T-helper 9 cell (primary cell): ENCODE data around the gene SLC7A6.

Source experiments
- DNase-seq: peaks from one replicate; pipeline ENCODE4 v3.0.0-alpha.2; 2020

Gene SLC7A6

GRCh38 chr16:68235108-68235886 lies 29.0 kb upstream of the SLC7A6 start:
- peak; percentile 12 for DNase-seq

GRCh38 chr16:68235887-68236136 lies 28.5 kb upstream of the SLC7A6 start, which contains the start of gene ESRP2:
Gene ESRP2 (minus strand): TSS chr16:68236127. CDS start chr16:68236045, 82 bp downstream.
- DNase-seq, result no peak

- peak; percentile 42 for DNase-seq
Measured at GRCh38 chr16:68236137-68236825, 28.0 kb upstream of the SLC7A6 start.

- no peak for DNase-seq
Measured at GRCh38 chr16:68236826-68237242, 27.5 kb upstream of the SLC7A6 start.

- DNase-seq, result peak; percentile 81
Measured at GRCh38 chr16:68237243-68238028, 26.9 kb upstream of the SLC7A6 start.

- DNase-seq, result no peak
Measured at GRCh38 chr16:68238029-68238345, 26.3 kb upstream of the SLC7A6 start.

GRCh38 chr16:68242085-68242484 lies 22.2 kb upstream of the SLC7A6 start:
- no peak for DNase-seq

- no peak for DNase-seq
Measured at GRCh38 chr16:68242926-68243858, 21.1 kb upstream of the SLC7A6 start.

- no peak for DNase-seq
Measured at GRCh38 chr16:68244481-68244902, 19.8 kb upstream of the SLC7A6 start.

GRCh38 chr16:68244903-68245853 lies 19.1 kb upstream of the SLC7A6 start, which contains the start of gene PLA2G15:
Gene PLA2G15 (plus strand): TSS chr16:68245373. CDS start chr16:68245427, 54 bp downstream.
- peak; percentile 97 for DNase-seq

- no peak for DNase-seq
Measured at GRCh38 chr16:68246121-68246520, 18.2 kb upstream of the SLC7A6 start.

GRCh38 chr16:68246666-68247065 lies 17.7 kb upstream of the SLC7A6 start:
- no peak for DNase-seq

GRCh38 chr16:68247400-68247799 lies 16.9 kb upstream of the SLC7A6 start:
- no peak for DNase-seq

GRCh38 chr16:68247932-68248331 lies 16.4 kb upstream of the SLC7A6 start:
- no peak for DNase-seq

GRCh38 chr16:68249371-68249770 lies 15.0 kb upstream of the SLC7A6 start:
- DNase-seq, result no peak

- no peak for DNase-seq
Measured at GRCh38 chr16:68250951-68251350, 13.4 kb upstream of the SLC7A6 start.

- DNase-seq, result no peak
Measured at GRCh38 chr16:68251832-68252231, 12.5 kb upstream of the SLC7A6 start.

GRCh38 chr16:68252383-68252782 lies 11.9 kb upstream of the SLC7A6 start:
- DNase-seq, result no peak

- no peak for DNase-seq
Measured at GRCh38 chr16:68253721-68254120, 10.6 kb upstream of the SLC7A6 start.

GRCh38 chr16:68255712-68256111 lies 8.6 kb upstream of the SLC7A6 start:
- DNase-seq, result no peak

- DNase-seq, result no peak
Measured at GRCh38 chr16:68257251-68257905, 6.9 kb upstream of the SLC7A6 start.
